Activated CD4-positive, alpha-beta T cell treated with anti-CD3 and anti-CD28 coated beads for 4 hours (primary cell): ENCODE data around the gene MARCKS.

Experiments used
- DNase-seq, 2 donors: peaks; one replicate each; pipeline ENCODE4 v3.0.0-alpha.2; 2020

MARCKS gene, protein sequence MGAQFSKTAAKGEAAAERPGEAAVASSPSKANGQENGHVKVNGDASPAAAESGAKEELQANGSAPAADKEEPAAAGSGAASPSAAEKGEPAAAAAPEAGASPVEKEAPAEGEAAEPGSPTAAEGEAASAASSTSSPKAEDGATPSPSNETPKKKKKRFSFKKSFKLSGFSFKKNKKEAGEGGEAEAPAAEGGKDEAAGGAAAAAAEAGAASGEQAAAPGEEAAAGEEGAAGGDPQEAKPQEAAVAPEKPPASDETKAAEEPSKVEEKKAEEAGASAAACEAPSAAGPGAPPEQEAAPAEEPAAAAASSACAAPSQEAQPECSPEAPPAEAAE

DNA sequence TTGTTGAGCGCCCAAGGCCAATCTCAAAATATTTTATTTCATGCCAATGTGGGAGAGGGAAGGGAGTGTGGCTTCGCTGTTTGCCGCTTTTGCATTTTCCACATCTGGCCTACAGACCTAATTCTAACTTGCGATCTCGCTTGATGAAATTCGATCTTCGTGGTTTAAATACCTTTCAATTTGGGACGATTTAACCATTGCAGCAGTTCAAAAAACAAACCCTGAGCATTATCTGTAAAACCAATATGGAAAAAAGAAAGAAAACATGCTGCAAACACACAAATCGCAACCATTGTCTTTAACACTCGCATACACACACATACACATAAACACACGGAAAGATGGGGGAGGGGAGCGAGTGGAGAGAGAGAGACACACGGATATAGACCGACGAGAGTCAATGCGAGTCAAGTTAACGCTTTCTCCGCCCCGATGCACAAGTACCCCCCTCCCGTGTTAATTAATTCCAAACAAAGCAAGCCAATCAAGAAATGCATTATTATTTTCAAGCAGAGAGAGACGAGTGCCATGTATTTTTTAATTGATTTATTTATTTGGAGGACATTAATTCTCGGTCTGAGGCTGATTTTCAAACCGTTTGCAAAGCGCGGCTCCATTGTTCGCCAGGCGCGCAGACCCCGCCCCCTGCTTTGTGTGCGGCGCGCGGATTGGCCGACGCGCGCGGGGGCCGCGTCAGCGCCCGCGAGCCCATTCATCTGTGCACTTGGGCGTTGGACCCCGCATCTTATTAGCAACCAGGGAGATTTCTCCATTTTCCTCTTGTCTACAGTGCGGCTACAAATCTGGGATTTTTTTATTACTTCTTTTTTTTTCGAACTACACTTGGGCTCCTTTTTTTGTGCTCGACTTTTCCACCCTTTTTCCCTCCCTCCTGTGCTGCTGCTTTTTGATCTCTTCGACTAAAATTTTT lies at the start of gene MARCKS:
MARCKS (plus strand) TSS at position 721 of the 931 bp plus-strand sequence. CDS start 401 bp downstream, outside the sequence.
- DNase-seq, result peak; percentile 4 to 21

DNA sequence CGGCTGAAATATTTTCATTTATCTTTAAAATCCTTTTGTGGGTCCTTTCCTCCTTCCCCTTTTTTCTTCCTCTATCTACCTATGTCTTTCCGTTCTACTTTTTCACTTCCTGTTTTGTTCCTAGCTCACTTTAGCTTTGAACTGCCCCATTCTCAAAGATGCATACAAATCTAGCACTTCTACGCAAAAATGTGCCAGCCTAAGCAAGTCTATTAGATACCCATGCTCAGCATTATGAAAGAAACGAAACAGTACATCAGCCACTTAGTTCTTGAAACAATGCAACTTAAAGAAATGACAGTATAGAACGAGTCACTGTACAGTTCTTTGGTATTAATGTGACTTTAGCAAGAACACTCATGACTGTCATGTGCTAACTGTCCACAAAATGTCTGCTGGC lies 47.3 kb upstream of the MARCKS start:
- DNase-seq, result no peak

DNA sequence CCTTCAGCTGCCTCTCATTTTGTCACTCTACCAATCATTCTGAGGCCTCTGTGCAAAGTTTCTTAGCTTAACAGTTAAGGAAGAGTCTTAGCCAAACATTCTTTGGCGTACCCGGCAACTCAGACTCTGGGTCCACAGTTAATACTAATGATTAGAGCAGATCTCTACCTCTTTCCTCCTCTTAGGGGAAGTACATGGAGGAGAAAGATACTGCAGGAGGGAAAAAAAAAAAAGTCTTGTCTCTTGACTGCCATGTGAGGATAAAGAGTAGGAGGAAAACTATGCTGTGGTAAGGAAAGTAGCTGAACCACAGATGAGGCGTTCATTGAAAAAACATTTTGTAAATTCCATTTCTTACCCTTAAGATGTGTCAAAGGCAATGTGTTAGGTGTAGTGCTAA lies 44.0 kb upstream of the MARCKS start:
- DNase-seq, result no peak

DNA sequence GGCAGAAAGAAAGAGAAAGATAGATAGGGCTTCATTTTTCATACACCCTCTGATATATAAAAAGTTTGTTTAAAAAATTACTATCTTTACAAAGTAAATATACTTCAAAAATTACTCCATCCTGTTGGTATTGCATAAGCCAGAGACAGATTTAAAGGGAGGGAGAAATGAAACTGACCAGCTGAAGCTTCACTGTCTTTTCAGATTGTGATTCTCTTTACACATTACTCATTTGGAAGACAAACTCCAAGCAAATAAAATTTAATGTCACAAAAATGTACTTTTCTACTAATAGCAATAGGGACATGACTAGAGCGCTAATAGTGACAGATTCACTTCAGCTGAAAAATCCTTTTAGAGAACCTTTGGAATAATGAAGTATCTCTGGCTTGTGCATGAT lies 38.6 kb upstream of the MARCKS start:
- no peak for DNase-seq

DNA sequence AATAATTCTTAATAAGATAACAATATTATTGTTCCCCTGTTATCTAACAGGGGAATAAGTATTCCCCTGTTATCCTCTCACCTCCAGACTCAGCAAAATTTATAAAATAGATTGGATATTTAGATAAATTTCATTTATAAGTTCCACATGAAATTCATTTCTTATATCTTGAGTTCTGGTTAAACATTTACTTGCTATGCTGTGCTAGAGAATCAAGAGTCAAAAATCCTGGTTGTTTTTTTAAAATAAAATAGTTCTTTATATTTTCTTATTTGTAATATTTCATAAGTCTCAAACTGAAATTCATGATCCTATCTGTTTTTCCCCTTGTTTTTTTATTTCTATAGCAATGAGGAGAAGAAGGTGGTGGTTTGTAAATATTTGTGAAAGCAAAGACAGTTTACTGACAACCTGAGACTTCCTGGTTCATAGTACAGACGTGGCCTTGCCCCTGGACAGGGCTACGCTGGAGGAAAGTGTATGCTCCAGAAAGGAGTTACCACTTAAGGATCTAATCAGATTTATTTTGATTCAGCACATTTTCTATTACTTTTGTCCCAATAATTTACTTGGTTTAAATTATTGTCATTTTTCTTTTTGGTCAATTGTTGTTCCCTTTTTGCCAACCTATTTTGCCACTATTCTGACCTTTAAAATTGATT lies 37.8 kb upstream of the MARCKS start:
- no peak for DNase-seq

DNA sequence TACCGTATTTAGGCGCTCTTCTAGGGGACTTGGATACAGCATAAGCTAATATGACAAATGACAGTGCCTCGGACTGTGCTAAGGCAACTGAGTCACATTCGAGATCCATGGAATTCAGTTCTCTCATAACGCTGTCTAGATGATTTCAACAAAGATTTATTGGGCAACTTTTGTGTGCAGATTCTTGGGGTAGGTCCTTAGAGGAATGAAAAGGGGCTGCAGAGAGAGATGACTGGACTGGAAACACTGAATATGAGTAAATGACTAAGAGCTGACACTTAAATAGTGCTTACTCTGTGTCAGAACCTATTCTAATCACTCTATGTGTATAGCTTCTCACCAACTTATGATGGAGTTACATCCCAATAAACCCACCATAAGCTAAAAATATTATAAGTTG lies 36.4 kb upstream of the MARCKS start:
- no peak for DNase-seq

DNA sequence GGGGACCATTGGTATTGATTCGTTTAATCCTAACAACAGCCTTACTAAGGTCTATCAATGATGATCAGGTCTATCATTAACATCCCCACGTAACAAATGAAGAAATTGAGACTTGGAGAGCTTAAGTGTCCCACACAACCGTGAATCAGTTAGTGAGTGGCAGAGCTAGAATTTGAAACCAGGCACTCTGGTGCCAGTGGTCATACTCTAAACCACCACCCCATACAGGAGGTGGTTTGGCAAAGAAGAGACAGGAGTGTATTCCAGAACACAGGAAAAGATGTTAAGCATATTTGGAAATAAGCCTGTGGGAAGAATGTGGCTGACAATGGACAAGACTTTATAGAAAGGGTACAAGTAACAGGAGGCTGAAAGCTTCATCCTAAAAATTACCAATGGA lies 35.7 kb upstream of the MARCKS start:
- no peak for DNase-seq

DNA sequence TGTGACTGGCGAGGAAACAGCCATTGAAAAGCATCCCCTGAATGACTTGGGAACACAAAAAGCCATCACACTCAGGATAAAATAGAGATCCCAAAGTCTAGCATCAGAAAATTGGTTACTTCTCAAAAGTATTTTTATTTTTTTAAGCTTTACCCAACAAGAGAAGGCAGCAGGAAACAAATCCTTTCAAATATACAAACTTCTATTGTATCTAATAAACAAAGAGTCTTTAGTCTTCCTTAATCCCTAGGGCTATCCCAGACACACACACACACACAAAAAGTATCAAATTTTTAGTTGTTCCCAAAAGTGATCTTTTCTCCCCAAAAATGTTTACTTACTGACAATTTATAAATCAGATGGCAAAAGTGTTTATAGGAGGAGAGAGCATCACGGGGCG lies 33.2 kb upstream of the MARCKS start:
- no peak for DNase-seq

DNA sequence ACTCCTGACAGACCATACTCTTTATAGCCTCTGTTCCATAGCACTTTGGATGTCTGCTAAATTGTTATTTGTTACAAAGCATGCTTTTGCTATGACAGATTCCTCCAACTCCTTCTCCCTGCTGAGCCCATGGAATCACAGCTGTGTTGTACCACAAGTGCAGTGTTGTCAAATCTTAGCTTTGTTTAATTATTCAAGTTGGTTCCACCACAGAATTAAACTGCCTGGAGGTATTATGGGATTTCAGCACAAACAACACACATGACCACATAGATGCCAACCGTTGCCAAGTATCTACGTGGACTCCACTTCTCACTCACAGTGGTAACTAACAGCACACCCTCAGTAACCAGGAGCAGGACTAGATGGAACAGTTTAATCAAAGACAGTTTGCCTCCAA lies 32.7 kb upstream of the MARCKS start:
- no peak for DNase-seq

DNA sequence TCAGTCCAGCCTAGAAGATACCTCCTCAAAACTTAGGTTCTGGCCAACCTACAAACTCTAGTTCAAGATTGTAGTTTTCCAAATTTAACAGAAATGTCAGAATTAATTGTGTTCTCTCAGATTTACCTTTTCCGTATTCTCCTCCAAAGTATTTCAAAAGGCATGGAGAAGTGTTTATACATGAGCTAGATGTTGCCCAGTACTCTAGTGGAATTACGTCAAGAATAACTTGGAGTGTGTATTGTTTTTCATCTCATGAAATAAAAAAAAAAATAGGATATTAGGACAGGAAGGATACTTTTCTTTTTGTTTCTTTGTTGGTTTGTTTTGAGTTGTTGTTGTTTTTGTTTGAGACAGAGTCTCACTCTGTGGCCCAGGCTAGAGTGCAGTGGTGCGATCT lies 32.3 kb upstream of the MARCKS start:
- no peak for DNase-seq

DNA sequence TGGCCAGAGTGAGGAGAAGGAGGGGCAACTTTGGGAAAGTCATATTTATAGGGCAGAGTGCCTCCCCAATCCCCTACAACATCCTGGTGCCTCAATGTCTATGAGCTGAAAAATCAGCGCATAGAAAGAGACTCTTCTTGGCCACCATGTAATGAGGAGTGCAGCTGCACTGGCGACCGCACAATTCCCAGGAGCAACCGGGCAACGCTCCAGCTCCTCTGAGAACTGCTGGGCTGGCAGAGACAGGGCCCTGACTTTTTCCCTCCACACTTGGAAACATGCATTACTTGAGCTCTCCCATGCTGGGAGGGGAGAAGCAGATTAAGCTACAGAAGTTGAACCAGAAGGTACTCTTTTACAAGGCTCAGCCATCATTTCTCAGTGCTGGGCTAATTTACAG lies 31.4 kb upstream of the MARCKS start:
- no peak for DNase-seq

DNA sequence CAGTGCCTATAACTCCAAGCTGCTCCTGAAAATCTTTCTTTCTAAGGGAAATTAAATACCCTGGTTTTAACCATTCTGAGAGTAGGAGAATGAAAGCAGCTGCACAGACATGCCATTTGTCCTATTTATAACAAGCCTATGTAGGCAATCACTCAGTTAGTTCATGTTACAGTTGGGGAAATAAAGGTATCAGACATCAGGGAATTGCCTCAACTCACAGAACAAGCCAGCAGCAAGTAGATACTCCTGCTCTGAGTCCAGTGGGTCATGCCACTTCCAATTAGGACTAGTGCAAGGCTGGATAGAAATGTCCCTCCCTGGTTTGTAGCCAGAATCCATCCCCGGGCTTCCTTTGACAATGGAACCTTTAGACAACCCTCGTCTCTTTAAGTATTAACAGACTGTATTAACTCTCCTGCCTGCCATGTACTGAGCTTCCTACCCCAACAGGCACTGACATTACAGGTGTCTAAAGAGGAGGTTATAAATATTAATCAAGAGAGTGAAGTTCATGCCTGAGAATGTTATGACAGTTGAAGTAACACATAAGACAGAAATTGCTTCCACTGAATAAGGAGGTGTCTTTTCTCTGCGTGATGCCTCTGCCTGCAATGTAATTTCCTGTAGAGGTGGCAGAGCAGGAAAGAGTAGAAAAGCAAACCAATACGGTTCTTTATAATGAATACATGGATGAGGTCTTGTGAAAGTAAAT lies 28.0 kb upstream of the MARCKS start:
- no peak for DNase-seq

DNA sequence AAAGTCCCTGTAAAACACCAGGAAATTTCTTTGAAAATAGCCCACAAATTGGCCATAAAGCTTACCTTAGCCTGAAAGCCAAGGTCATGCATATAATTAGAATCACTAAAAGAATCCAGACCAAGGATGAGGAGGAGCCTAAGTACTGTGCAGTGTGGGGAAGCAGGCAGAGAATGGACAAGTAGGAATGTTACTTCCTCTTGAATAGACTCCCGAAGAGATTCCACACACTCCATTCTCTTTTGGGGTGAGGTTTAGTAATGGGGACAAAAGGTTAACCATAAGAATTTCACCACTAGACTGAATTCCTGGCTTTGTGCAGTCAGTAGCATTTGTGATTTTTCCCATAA lies 27.5 kb upstream of the MARCKS start:
- DNase-seq, result no peak

DNA sequence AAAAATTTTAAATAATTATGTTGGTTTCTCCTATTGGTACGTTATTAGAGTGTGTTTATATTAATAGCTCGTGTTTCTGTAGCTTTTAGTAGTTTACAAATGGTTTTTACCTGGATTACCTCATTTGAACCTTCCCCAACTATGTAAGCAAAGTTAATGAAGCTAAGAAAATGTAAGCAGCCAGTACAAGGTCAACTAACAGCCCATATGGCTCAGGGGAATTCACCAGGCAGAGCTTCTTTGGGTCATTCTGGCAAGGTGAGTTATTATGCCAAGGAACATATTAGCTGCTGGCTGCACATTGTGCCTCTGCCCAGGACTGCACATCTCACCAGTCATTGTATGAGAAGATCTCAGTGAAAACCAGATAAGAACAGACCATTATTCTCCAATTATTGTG lies 27.0 kb upstream of the MARCKS start:
- no peak for DNase-seq

DNA sequence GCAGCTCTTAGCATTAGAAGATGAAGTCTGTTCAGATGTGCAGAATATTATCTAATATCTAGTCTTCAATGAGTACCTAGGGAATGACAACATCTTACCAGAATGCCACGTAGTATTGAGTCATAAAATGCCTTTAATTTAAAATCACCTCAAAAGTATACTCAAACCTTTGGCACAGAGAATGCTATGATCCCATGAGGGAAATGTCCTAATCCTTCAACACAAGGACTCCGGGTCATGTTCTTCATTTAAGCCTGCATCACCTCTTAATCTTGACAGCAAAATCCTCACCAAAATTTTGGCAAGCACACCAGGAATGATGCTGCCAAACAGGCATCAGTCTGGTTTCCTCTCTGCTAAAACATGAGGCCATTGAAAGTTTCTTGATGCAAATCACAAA lies 23.6 kb upstream of the MARCKS start:
- no peak for DNase-seq

DNA sequence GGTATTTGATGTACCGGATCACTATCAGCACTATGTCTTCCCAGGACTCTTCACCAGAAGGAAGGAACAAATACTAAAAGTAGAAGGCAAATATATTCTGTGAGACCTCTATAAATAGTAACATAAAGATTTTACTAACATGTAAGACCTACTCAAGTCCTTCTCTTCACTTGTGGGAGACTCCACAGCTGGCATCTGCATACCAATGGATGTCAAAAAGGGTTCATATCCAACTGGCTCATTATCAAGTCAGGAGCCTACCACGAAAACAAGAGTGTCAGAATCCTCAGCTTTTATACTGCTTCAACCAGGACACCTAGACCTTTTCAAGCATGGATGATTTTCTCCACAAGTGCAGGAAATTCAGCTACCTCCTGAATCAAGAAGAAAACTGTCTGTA lies 20.0 kb upstream of the MARCKS start:
- DNase-seq, result no peak

DNA sequence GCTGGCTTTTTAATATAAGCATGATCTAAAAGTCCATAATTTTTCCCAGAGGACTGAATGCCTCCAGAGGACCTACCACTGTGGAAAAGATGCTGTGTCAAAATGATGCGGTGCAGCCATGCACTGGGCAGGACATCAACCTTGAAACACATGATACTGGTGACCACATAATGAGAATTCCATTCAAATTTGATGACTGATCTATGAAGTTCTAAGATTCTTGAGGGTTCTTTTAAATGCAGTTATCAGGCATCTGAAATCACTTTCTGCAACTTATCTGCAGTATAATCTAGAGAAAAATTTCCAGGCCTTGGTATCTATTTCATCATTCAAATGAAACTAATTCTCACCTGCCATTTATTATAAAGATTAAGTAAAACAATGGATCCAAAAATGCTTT lies 15.0 kb upstream of the MARCKS start:
- no peak for DNase-seq

DNA sequence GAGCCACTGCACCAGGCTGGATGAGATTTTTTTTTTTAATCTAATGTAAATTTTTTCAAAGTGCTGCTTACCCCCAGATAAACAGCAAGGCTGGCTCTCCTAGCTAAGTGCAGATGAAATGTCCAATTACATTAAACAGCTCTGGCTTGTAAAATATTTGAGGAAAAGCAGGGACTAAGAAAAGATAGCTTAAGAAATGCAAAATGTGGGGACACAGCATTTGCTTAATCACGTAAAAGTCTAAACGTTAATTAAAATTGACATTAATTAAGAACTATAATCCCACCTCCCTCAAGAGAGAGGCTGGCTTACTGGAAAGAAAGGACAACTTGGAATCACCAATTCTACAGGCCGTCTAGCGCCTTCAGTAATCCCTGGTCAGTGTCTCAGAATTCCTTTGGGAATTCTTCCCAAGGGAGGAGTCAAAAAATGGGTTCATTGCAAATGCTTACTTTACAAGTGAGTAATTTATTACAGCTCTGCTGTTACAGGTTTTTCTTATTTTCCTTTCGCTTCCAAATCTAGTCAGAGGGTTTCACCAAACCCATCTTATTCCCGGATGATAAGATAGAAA lies 13.6 kb upstream of the MARCKS start:
- no peak for DNase-seq

DNA sequence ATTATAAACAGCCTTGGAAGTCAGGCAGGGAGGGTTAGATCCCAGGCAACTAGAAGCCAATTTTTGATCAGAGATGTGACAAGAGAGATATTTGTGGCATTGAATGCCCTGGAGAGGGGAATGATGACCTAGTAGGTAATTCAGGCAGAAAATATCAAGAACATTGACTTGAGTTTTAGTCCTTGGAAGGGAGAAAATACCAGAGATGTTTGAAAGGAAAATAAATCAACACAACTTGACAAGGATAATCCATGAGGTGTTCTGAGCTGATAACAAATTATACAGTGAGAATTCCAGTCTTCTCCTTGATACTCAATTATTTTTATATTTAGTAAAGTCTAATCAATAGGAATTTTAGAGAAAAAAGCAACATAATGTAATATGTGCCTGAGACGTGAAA lies 10.6 kb upstream of the MARCKS start:
- DNase-seq, result no peak

DNA sequence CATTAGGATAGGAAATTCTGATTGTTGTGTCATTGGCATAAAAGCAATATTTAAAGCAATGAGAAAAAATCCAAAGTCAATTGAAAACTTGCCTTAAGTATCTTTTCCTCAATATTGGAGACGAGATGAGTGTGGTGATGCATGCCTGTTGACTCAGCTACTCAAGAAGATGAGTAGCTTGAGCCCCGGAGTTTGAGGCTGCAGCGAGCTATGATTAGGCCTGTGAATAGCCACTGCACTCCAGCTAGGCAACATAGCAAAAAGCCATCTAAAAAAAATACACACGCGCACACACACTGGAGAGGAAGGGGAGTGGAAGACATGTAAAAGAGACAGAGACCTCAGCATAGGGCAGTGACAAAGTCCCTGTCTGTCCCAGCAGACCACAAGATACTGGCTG lies 9.7 kb upstream of the MARCKS start:
- DNase-seq, result no peak

DNA sequence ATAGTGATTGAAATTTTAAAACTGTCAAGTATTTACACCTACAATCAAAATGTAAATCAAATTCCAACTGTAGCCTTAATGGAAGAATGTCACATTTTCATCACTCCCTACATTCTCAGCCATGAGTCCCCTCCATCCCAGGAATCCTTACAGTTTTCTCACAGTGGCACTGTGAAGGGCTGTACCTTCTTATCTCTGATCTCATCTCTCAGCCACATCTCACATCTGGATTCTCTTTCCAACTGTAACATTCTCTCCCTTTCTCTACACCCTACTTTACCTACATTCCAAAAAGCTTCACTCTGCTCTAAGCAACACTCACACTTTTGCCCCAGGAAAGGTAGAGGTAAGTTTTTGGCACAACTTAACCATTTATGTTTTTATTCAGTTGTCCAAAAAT lies 8.9 kb upstream of the MARCKS start:
- DNase-seq, result no peak

DNA sequence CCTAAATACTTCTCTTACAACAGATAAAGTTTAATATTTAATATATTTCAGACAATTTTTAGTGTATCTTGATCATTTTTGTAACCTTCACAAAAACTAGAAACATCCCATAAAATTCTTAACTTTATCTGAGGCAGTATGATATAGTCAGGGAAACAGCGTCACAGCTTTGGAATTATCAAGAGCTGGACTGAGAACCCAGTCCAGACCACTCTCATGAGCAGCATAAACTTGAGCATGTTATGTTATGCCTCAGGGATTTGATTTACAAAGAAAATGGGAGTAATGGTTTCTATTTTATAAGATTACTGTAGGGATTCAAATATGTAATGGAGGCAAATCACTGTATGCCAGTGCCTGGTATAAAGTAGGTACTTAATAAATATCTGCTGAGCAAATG lies 8.3 kb upstream of the MARCKS start:
- no peak for DNase-seq

DNA sequence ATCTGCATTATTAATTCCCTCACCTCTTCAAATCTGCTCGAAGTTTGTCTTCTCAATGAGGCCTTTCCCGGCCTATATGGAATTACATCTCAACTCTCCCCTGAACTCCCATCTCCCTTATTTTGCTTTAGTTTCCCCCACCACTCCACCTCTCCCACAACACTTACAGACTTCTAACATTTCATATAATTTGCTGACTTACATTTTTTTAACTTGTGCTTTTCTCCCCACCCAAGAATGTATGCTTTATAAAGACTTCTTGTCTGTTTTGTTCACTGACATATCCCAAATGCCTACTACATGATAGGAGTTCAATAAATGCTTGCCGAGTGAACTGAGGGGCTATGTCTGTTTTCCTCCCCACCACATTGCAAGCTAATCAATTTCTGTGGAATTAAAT lies 3.9 kb upstream of the MARCKS start:
- no peak for DNase-seq
